ENCODE results near the gene UBL7.

The UBL7 gene

GRCh38 chr15:74403588-74403919 is 57.4 kb downstream of the UBL7 start:
- DNase-seq: no peak

GRCh38 chr15:74402873-74403587 is 57.9 kb downstream of the UBL7 start:
- peak; percentile 90 for DNase-seq

- no peak for DNase-seq
Measured at GRCh38 chr15:74402337-74402841, 58.6 kb downstream of the UBL7 start.

DNA sequence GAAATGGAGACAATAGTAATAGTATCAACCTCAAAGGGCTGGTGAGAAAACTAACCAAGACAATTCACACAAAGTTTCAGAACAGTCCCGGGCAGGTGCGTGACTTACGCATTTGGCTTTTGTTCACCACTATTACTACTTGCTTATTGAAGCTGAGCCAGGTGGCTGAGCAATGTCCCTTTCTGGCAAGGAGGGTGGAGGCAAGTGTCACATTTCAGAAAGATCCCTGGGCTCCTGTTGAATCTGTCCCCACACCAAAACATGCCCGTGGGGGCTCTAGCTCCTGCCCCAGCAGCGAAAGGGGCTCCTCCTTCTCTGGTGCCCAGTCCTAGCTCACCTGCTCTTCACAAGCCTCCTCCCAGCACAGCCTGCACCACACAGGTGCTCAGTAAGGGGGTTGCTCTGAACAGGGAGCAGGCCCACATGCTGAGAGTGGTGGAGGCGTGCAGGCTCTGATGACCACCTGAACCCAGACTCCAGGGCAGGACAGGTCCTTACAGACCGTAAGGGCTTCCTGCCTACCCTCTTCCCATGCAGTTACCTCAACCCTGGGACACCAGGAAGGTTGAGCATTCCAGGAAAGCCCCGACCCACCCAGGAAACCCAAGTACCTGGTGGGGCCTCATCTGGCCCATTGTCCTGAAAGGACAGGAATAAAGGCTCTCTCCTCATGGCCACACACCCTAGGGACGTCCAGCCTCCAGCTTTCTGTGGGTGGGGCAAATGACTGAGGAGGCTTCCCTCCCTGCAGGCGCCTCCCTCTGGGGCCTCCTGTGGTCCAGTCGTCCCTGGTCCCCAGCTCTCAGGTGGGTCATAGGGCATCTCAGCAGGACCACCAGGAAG is 59.8 kb downstream of the UBL7 start:
- peak; percentile 81 for DNase-seq

- no peak for DNase-seq
Measured at GRCh38 chr15:74400313-74400860, 60.6 kb downstream of the UBL7 start.

DNA sequence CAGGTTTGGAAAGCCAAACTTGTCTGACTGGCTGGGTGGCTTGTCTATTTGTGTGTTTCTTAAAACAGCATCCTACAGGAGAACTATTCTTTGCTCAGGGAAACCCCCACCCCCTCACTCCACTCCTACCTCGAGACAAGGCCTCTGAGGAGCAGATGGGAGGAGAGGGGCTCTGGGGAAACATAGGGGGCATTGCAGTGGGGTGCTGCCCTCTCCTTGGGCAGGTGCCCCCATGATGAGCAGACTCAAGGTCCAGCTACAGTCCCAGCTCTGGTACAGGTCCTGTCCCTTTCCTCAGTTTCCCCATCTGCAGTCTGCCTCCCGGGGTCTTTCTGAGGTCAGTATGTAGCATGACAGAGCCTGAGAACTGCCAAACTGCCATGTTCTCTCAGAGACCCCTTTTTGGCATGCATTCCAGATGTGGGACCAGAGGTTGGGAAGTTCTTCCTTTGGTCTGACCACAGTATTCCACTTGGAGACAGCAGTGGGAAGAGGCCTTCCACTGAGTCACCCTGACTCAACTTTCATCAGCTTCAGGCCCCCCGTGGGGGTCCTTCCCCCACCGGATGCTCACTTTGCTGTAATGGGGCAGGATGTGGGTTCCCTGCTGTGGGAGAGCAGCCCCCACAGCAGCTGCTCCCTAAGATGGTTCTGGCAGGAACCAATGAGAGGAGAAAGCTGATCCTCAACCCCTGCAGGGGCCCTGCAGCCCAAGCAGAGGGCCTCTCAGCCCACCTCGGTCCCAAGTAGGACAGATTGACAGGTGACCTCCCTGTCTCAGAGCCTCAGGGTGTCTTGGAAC is 61.2 kb downstream of the UBL7 start:
- peak; percentile 85 for DNase-seq

DNA sequence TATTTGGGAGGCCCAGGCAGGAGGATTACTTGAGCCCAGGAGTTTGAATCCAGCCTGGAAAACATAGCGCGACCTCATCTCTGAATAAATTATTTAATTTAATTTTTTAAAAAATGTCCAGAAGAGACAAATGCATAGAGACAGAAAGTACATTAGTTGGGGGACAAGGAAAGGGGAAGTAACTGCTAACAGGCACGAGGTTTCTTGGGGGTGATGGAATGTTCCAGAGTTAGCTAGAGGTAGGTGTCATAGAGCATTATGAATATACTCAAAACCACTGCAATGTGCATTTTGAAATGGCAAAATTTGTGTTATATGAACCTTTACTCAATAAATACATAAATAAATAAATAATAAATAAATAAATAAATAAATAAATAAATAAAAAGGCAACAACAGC is 61.9 kb downstream of the UBL7 start:
- DNase-seq: no peak

- DNase-seq: no peak
Measured at GRCh38 chr15:74398183-74398582, 62.8 kb downstream of the UBL7 start.

DNA sequence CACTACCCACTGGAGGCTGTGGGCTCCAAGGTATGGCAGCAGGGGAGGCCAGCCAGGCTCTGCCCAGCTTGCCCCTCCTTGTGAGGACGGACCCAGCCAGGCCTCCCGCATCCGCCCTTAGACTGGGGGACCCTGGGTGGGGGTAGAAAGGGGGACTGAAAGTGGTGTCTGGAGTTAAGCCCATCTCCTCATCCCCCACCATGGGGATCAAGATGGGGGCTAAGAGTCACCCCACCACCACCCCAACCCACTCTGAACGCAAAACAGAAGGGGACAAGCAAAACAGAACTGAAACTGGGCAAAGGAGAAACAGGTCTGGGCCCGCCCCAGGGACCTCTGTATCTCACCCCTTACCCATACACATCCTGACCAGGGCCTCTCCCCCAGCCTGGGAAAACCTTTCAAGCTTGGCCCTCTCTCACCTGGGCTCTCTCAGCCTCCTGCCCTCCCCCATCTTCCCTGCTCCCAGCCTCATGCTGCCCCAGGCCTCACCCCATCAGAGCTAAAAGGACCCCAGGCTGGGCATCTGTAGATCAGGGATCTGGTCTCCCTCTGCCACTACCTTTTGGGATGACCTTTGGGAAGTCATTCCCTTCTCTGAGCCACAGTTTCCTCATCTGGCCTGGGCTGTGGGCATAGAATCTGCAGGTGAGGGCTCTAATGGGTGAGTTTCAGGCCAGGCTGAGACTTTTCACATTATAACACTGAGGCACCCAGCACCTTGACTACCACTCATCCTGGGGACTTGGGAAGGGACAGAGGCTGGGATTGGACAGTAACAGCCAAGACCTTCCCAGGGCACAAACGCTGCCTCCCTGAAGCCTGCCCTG is 63.5 kb downstream of the UBL7 start:
- DNase-seq: no peak

DNA sequence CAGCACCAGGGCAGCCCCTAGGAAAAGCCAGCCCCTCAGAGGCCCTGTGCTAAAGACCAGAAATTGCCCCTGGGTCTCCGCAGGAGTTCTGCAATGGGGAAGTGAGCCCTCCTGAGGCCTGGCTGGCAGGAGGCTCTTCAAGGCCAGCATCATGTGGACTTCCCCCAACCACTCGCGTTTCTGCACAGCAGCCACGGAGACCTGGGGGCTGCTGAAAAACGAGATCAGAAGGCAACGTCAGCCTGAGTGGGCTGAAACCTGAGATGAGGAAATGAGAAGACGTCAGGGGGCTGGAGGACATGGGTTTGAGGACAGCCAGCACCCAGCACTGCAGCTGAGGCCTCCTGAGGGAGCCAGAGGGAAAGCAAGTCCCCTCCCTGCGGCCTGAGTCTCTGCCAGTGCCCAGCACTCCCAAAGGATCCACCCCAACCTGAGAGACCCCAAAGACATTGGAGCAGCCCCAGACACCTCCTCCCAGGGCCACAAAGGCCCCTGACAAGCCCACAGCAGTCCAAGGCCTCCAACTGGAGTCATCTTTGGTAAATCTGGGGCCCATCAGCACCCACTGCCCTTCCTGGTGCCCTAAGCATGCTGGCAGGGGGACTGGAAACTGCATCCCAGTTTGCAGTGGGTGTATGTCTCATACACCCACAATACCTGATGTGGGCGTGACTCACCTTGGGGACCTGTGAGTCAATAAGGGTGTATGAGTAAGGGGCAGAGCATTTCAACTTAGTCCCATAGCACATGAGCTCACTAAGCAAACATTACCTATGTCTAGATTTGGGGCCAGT is 64.3 kb downstream of the UBL7 start:
- peak; percentile 83 for DNase-seq

DNA sequence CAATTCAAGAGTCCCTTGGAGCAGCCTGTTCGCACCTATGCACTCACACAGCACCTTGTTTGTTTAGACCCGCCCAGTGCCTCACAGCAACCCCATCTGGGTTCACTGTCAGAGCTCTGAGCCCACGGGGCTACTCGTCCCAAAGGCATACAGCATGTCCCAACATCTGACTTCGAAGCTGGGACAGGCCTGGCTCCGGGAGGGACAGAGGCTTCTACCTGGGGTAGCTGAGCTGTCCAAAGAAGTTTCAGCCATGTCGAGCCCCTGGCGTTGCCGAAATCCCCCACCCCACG is 64.9 kb downstream of the UBL7 start:
- DNase-seq: no peak

Data from activated CD8-positive, alpha-beta memory T cell treated with anti-CD3 and anti-CD28 coated beads for 24 hours (primary cell).